OCI-LY7 (cell line): ENCODE measurements around the gene B3GAT1.

Source experiments
- EZH2phosphoT487 ChIP-seq: fragments of 200-600 bp; sonication (generic); IDR thresholded peaks from 2 replicates; pipeline ENCODE4 v1.6.1; 2018; ENCODE audit warnings: low read depth, borderline replicate concordance, mild to moderate bottlenecking, mixed run types, antibody characterized with exemption, low read length, moderate library complexity, mixed read lengths
- TF ChIP-seq, protein P1 (sequence below): fragments of 200-600 bp; sonication (generic); conservative IDR thresholded peaks from 2 replicates; pipeline ENCODE4 v1.5.1; 2014; ENCODE audit warnings: mild to moderate bottlenecking, antibody characterized with exemption, low read length, moderate library complexity, mixed read lengths

DNA sequence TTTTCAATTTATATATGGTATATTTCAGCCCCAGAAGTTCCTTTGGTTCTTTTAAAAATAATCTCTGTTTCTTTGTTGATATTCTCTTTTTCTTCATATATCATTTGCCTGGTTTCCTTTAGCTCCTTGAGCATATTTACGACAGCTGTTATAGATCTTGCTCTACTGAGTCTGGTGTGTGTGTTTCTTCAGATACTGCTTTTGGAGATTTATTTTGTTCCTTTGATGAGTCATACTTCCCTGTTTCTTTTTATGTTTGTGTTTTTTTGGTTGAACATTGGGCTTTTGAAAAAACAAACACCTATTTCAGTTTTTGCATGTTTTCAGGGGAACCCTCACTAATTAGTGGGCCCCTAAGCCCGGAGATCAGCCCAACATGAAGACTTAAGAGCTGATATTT lies 56.9 kb downstream of the B3GAT1 start:
- TF ChIP-seq, protein P1, sequence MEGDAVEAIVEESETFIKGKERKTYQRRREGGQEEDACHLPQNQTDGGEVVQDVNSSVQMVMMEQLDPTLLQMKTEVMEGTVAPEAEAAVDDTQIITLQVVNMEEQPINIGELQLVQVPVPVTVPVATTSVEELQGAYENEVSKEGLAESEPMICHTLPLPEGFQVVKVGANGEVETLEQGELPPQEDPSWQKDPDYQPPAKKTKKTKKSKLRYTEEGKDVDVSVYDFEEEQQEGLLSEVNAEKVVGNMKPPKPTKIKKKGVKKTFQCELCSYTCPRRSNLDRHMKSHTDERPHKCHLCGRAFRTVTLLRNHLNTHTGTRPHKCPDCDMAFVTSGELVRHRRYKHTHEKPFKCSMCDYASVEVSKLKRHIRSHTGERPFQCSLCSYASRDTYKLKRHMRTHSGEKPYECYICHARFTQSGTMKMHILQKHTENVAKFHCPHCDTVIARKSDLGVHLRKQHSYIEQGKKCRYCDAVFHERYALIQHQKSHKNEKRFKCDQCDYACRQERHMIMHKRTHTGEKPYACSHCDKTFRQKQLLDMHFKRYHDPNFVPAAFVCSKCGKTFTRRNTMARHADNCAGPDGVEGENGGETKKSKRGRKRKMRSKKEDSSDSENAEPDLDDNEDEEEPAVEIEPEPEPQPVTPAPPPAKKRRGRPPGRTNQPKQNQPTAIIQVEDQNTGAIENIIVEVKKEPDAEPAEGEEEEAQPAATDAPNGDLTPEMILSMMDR, result no peak
- TF ChIP-seq EZH2phosphoT487, result no peak
